Gastroesophageal sphincter (tissue), 4 donors: ENCODE results near the gene ATP13A4. TPM values are rescaled to one million over a fixed set of nuclear protein-coding genes. Genes with fewer than 3 reads are reported as not detected.

ENCODE experiments used
- ATAC-seq: fragments of 150-250 bp; one replicate; pipeline ENCODE4 v1.9.1; 2016; ENCODE audit warnings: mild to moderate bottlenecking, moderate library complexity
- H3K27ac ChIP-seq, 4 donors: fragments of 200-600 bp; sonication (generic) in 3 of 4; 1 replicate in 3 of 4; 2 replicates in 1 of 4; pipeline ENCODE4 v1.5.1; 2016 to 2019
- H3K27me3 ChIP-seq: fragments of 200-600 bp; sonication (generic); one replicate; pipeline ENCODE4 v1.5.1; 2019
- H3K36me3 ChIP-seq, 2 donors: fragments of 200-600 bp; sonication (generic); one replicate each; pipeline ENCODE4 v1.5.1; 2019; ENCODE audit warnings: control low read depth in 1 of 2
- H3K4me1 ChIP-seq, 3 donors: fragments of 200-600 bp; sonication (generic); 1 replicate in 2 of 3; 2 replicates in 1 of 3; pipeline ENCODE4 v1.5.1; 2016 to 2019; ENCODE audit warnings: control low read depth in 2 of 3
- H3K4me3 ChIP-seq, 2 donors: fragments of 200-600 bp; sonication (generic); one replicate each; pipeline ENCODE4 v1.5.1; 2019; ENCODE audit warnings: mild to moderate bottlenecking in 1 of 2, moderate library complexity in 1 of 2
- H3K9me3 ChIP-seq, 3 donors: fragments of 200-600 bp; sonication (generic); one replicate each; pipeline ENCODE4 v1.5.1; 2017 to 2019; ENCODE audit warnings: control low read depth in 2 of 3
- EP300 ChIP-seq: sonication (generic); formaldehyde crosslinking; IDR thresholded peaks from one replicate; pipeline ENCODE4 v1.6.1; 2017; ENCODE audit warnings: antibody characterized with exemption, mild to moderate bottlenecking
- POLR2A ChIP-seq, 2 donors: fragments of 450-650 bp; IDR thresholded peaks; one replicate each; pipeline ENCODE4 v1.6.1; 2017; ENCODE audit warnings: antibody characterized with exemption in 2 of 2, mild to moderate bottlenecking in 2 of 2, moderate library complexity in 1 of 2
- POLR2AphosphoS5 ChIP-seq: sonication (generic); formaldehyde crosslinking; IDR thresholded peaks from one replicate; pipeline ENCODE4 v1.6.1; 2017; ENCODE audit warnings: antibody characterized with exemption
- WGBS, 2 donors: methylation state at CpG; one replicate each; pipeline ENCODE4 v1.1.5; 2018; ENCODE audit warnings: low coverage in 1 of 2; 5-methylcytosine and 5-hydroxymethylcytosine counted together
- total RNA-seq, 4 donors: library from RNA; depleted of rRNA; stranded (reverse); fragments of >200 nt; gene quantifications; one replicate each; pipeline ENCODE4 v1.1.0, GENCODE V29; 2016
- TF ChIP-seq, protein P1 (sequence below), 4 experiments: fragments of 200-600 bp in 2 of 4; fragments of 450-650 bp in 2 of 4; sonication (generic) in 1 of 4; IDR thresholded peaks; one replicate each; pipeline ENCODE4 v1.5.1; 2017 to 2019; ENCODE audit warnings: antibody characterized with exemption in 4 of 4, mild to moderate bottlenecking in 2 of 4, moderate library complexity in 2 of 4

ATP13A4 gene
- total RNA-seq, 4 donors from 2014 or later, result 0.13 to 2.3 (median 0.16) TPM; not detected in 1

DNA sequence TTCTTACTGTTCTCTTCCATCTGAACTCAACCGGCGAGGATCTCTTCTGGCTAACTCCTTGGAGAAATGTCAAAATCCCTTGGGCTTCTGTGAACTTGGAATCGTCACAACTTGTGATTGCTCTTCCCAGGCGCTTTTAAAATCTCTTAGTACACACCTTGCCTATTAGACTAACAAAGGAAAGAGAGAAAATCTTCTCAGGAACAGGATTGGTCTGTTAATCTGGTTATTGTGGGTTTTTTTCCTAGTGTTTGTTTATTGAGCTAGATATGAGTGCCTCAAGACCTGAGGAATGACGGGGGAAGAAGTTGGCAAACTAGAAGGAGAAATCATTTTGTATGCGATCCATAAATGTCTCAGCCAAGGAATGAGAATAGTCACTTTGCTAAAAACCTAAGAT lies 176.0 kb downstream of the ATP13A4 start, which contains the start of gene ATP13A5:
Gene ATP13A5 (minus strand): TSS at position 48 of the 400 bp plus-strand sequence. CDS start 28 bp downstream, at position 20.
- ATAC-seq, result no peak
- TF ChIP-seq EP300 (no peak), POLR2A (IDR thresholded peaks at IDR 0.05) (no peak), POLR2AphosphoS5 (no peak)
- TF ChIP-seq, protein P1, sequence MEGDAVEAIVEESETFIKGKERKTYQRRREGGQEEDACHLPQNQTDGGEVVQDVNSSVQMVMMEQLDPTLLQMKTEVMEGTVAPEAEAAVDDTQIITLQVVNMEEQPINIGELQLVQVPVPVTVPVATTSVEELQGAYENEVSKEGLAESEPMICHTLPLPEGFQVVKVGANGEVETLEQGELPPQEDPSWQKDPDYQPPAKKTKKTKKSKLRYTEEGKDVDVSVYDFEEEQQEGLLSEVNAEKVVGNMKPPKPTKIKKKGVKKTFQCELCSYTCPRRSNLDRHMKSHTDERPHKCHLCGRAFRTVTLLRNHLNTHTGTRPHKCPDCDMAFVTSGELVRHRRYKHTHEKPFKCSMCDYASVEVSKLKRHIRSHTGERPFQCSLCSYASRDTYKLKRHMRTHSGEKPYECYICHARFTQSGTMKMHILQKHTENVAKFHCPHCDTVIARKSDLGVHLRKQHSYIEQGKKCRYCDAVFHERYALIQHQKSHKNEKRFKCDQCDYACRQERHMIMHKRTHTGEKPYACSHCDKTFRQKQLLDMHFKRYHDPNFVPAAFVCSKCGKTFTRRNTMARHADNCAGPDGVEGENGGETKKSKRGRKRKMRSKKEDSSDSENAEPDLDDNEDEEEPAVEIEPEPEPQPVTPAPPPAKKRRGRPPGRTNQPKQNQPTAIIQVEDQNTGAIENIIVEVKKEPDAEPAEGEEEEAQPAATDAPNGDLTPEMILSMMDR (IDR thresholded peaks at IDR 0.05), result no peak
- WGBS, 2 donors, result 33 to 78% methylated on average over 5 to 6 of the region's 6 CpGs
- no peaks in the 10 kb centered on the region for H3K27me3 ChIP-seq
- no peaks in the 10 kb centered on the region for H3K4me1 ChIP-seq
- H3K36me3 ChIP-seq, result no peaks in the 10 kb centered on the region
- H3K9me3 ChIP-seq, result no peaks in the 10 kb centered on the region
- no peak within 1 kb of the TSS for H3K27ac ChIP-seq
- H3K4me3 ChIP-seq, result no peak within 1 kb of the TSS

GRCh38 chr3:193377591-193377990 lies 177.1 kb downstream of the ATP13A4 start:
- Histone ChIP-seq H3K4me3 (no peak overlapping the region), H3K36me3 (no peaks in the 10 kb centered on the region), H3K27me3 (no peaks in the 10 kb centered on the region), H3K27ac (no peak overlapping the region), H3K9me3 (no peaks in the 10 kb centered on the region), H3K4me1 (no peaks in the 10 kb centered on the region)
- no peak for ATAC-seq
- no peak for TF ChIP-seq EP300
- no peak for TF ChIP-seq POLR2AphosphoS5
- TF ChIP-seq, protein P1 (IDR thresholded peaks at IDR 0.05), result no peak
- no peak for TF ChIP-seq POLR2A (IDR thresholded peaks at IDR 0.05)
- WGBS, 2 donors, result 17 to 48% methylated on average over 1 to 2 of the region's 2 CpGs

GRCh38 chr3:193375614-193376013 lies 179.1 kb downstream of the ATP13A4 start:
- WGBS, 2 donors, result 86 to 96% methylated on average over 7 to 8 of the region's 8 CpGs
- Histone ChIP-seq H3K27me3 (no peaks in the 10 kb centered on the region), H3K4me3 (no peak overlapping the region), H3K27ac (no peak overlapping the region), H3K36me3 (no peaks in the 10 kb centered on the region), H3K9me3 (no peaks in the 10 kb centered on the region), H3K4me1 (no peaks in the 10 kb centered on the region)
- no peak for ATAC-seq
- TF ChIP-seq POLR2A (IDR thresholded peaks at IDR 0.05) (no peak), POLR2AphosphoS5 (no peak)
- TF ChIP-seq, protein P1 (IDR thresholded peaks at IDR 0.05), result no peak

DNA sequence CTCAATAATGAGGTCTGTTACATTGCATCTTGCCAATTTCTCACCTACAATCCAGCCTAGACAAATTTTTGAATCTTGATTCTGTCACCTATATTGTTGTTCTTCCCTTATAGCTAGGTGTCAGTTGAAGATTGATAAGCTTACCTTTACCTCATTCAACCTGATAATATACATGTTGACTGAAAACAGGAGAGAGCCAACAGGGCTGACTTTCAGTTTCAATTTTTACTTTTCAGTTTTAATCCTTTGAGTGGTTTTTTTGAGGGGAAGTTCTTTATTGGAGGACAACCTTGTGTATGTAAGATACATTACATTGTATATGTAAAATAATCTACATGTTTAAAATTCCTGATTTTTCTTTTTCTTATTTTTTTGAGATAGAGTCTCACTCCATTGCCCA lies 181.9 kb downstream of the ATP13A4 start:
- no peaks in the 10 kb centered on the region for H3K9me3 ChIP-seq
- no peaks in the 10 kb centered on the region for H3K36me3 ChIP-seq
- no peak overlapping the region for H3K27ac ChIP-seq
- ATAC-seq, result no peak
- no peaks in the 10 kb centered on the region for H3K27me3 ChIP-seq
- TF ChIP-seq, protein P1 (IDR thresholded peaks at IDR 0.05), result no peak
- TF ChIP-seq POLR2A (IDR thresholded peaks at IDR 0.05), result no peak
- TF ChIP-seq EP300, result no peak
- no peak for TF ChIP-seq POLR2AphosphoS5
- H3K4me3 ChIP-seq, result no peak overlapping the region
- H3K4me1 ChIP-seq, result no peaks in the 10 kb centered on the region

DNA sequence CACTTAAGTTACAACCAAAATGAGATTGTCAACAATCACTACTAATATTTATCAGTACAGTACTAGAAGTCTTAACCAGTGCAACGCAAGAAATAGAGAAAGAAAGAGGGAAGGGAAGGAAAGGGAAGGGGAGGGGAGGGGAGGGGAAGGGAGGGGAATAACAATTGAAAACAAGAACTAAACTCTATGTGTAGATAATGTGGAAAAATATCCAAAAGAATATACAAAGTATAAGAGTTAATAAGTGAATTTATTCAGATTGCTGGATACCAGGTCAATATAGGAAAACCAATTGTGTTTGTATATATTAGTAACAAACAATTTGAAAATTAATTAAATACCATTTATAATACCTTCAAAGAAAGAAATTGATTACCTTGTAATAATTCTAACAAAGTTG lies 186.8 kb downstream of the ATP13A4 start:
- TF ChIP-seq POLR2AphosphoS5 (no peak), POLR2A (IDR thresholded peaks at IDR 0.05) (no peak), EP300 (no peak)
- TF ChIP-seq, protein P1 (IDR thresholded peaks at IDR 0.05), result no peak
- WGBS, 2 donors, result 50 to 80% methylated on average over 1 of the region's 1 CpG
- H3K9me3 ChIP-seq, result no peaks in the 10 kb centered on the region
- no peak overlapping the region for H3K4me3 ChIP-seq
- H3K27ac ChIP-seq, result no peak overlapping the region
- no peaks in the 10 kb centered on the region for H3K36me3 ChIP-seq
- ATAC-seq, result no peak
- no peaks in the 10 kb centered on the region for H3K27me3 ChIP-seq
- no peaks in the 10 kb centered on the region for H3K4me1 ChIP-seq
